ENCODE data around the gene SMPD4.
"Not testable (repeated sequence)": the region's sequence is repeated elsewhere in the genome, so short reads cannot be mapped to it uniquely, and the experiment has no call there.

GRCh38 chr2:130187859-130188792, 6.7 kb upstream of the SMPD4 start:
- TF ChIP-seq RAD21 (IDR thresholded peaks at IDR 0.05; ENCODE audit: low read length); CTCF (conservative IDR thresholded peaks at IDR 0.05; ENCODE audit: low read depth, low read length); POLR2A (IDR thresholded peaks at IDR 0.05; ENCODE audit: low read depth, low read length); CHD1 (IDR thresholded peaks at IDR 0.05; ENCODE audit: low read depth, low read length); MXI1 (IDR thresholded peaks at IDR 0.05; ENCODE audit: borderline replicate concordance, low read depth, low read length): not testable (repeated sequence)

Measured in IMR-90 (cell line).